Muscle of leg (tissue), 11 donors: ENCODE measurements around the gene SLC4A11. TPM values are rescaled to one million over a fixed set of nuclear protein-coding genes. Genes with fewer than 3 reads are reported as not detected.

Source experiments
- DNase-seq: peaks from one replicate; pipeline ENCODE4 v3.0.0; 2013
- H3K27ac ChIP-seq: one replicate; pipeline ENCODE4 v1.5.1; 2013; ENCODE audit warnings: mild to moderate bottlenecking, low read length, control low read depth
- H3K27me3 ChIP-seq: one replicate; pipeline ENCODE4 v1.6.1; 2013; ENCODE audit warnings: low read length; ENCODE audit not compliant: control insufficient read depth, insufficient read depth
- H3K36me3 ChIP-seq: one replicate; pipeline ENCODE4 v1.6.1; 2013; ENCODE audit warnings: low read length; ENCODE audit not compliant: control insufficient read depth, insufficient read depth
- H3K4me1 ChIP-seq: one replicate; pipeline ENCODE4 v1.6.1; 2013; ENCODE audit warnings: low read length; ENCODE audit not compliant: control insufficient read depth, insufficient read depth
- H3K4me3 ChIP-seq: one replicate; pipeline ENCODE4 v1.5.1; 2013; ENCODE audit warnings: low read length, control low read depth
- H3K9me3 ChIP-seq: replicated peaks from 2 replicates; pipeline ENCODE4 v1.6.1; 2013; ENCODE audit warnings: low read depth, low read length; ENCODE audit not compliant: control insufficient read depth
- WGBS: methylation state at CpG from one replicate; pipeline ENCODE4 v1.1.5; 2013; ENCODE audit warnings: missing lambda C conversion rate; ENCODE audit not compliant: insufficient coverage; 5-methylcytosine and 5-hydroxymethylcytosine counted together
- polyA plus RNA-seq, 8 donors: library from polyadenylated mRNA; unstranded; fragments of 120-200 nt; gene quantifications; one replicate each; pipeline versions ENCODE4 v1.2.1 to v1.2.3, GENCODE V29; 2013; ENCODE audit warnings: inconsistent platforms in 1 of 8, low replicate concordance in 1 of 8; ENCODE audit not compliant: insufficient read length in 8 of 8, insufficient read depth in 1 of 8
- total RNA-seq: library from RNA; stranded (reverse); fragments of 120-200 nt; gene quantifications from one replicate; pipeline ENCODE4 v1.2.4, GENCODE V29; 2013

Gene SLC4A11
- total and polyA plus RNA-seq, 9 donors, result 0.35 to 1.7 (median 0.65) TPM

DNA sequence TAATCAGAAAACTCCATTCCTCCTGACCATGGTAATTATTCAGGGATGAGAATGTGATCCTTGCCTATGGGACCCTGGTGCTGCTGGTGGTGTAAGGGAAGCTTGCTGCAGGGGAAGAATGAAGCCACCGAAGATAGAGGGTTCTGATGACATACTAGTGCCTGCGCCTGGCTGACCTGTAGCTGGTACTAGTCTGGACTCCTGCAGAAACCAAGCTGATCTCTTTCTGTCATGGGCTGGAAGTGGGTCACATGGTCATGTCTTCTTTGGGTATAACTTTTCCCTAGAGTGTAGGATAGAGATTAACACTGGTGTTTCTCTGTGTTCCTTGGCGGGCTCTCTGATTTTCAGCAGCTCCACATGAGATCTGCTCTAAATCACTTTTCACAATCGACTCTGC, 8.6 kb upstream of the SLC4A11 start:
- WGBS, result 51% methylated on average over 3 of the region's 4 CpGs
- Histone ChIP-seq H3K9me3 (no peaks in the 10 kb centered on the region), H3K4me3 (no peak overlapping the region), H3K27me3 (peaks cover 61% of the 10 kb centered on the region), H3K4me1 (peaks cover 13% of the 10 kb centered on the region), H3K36me3 (peaks cover 22% of the 10 kb centered on the region), H3K27ac (no peak overlapping the region)
- no peak for DNase-seq

GRCh38 chr20:3246682-3247081, 7.7 kb upstream of the SLC4A11 start:
- DNase-seq, result no peak
- peaks cover 71% of the 10 kb centered on the region for H3K27me3 ChIP-seq
- H3K4me3 ChIP-seq, result no peak overlapping the region
- peaks cover 13% of the 10 kb centered on the region for H3K4me1 ChIP-seq
- H3K36me3 ChIP-seq, result peaks cover 13% of the 10 kb centered on the region
- no peak overlapping the region for H3K27ac ChIP-seq
- H3K9me3 ChIP-seq, result no peaks in the 10 kb centered on the region
- WGBS, result 100% methylated on average over 1 of the region's 1 CpG

DNA sequence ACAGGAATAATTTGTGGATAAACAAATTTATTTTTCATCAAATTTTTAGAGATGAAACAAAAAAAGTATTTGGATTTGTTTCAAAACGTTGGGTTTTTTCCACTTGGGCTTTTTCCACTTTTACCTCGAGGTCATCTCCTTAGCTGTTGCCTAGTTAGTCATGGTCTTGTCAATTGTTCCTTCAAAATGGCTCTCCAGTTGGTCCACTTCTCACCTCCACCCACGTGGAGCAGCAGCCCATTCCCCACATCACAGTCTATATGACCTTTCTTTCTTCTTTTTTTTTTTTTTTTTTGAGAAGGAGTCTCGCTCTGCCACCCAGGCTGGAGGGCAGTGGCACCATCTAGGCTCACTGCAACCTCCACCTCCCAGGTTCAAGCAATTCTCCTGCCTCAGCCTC, 6.7 kb upstream of the SLC4A11 start:
- Histone ChIP-seq H3K27me3 (peaks cover 78% of the 10 kb centered on the region), H3K36me3 (peaks cover 4% of the 10 kb centered on the region), H3K4me1 (peaks cover 13% of the 10 kb centered on the region), H3K27ac (no peak overlapping the region), H3K9me3 (no peaks in the 10 kb centered on the region), H3K4me3 (no peak overlapping the region)
- no CpG with 5 or more reads among the region's 4 CpGs for WGBS
- no peak for DNase-seq

DNA sequence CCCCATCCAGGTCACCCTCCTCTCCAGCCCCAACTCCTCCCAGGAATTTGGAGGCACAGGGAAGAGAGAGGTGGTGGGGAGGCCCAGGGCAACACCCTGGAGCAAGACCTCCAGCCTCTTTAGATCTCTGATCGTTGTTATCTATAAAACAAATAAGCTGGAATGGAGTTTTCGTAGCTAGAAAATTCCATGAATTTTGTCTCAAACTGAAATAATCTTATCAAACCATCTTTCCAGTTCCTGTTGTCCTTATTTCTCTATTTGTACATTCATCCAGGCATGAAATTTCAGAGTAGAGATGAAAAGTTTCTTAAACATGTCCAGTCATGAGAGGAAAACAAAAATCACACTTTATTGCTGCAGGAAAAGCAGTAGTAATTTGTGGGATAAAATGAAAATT, 6.2 kb upstream of the SLC4A11 start:
- no peak overlapping the region for H3K27ac ChIP-seq
- peaks cover 15% of the 10 kb centered on the region for H3K4me1 ChIP-seq
- no peaks in the 10 kb centered on the region for H3K9me3 ChIP-seq
- no peak for DNase-seq
- H3K4me3 ChIP-seq, result no peak overlapping the region
- no peaks in the 10 kb centered on the region for H3K36me3 ChIP-seq
- WGBS, result no CpG with 5 or more reads among the region's 2 CpGs
- H3K27me3 ChIP-seq, result peaks cover 80% of the 10 kb centered on the region

- Histone ChIP-seq H3K36me3 (no peaks in the 10 kb centered on the region), H3K9me3 (no peaks in the 10 kb centered on the region), H3K4me3 (no peak overlapping the region), H3K4me1 (peaks cover 21% of the 10 kb centered on the region), H3K27ac (no peak overlapping the region), H3K27me3 (peaks cover 80% of the 10 kb centered on the region)
- no peak for DNase-seq
- WGBS, result 60% methylated on average over 1 of the region's 1 CpG
These were observed 5.6 kb upstream of the SLC4A11 start for GRCh38 chr20:3244613-3245012.

GRCh38 chr20:3243718-3244358, 4.8 kb upstream of the SLC4A11 start:
- H3K9me3 ChIP-seq, result no peaks in the 10 kb centered on the region
- no peak overlapping the region for H3K27ac ChIP-seq
- H3K4me3 ChIP-seq, result no peak overlapping the region
- H3K4me1 ChIP-seq, result peaks cover 22% of the 10 kb centered on the region
- H3K27me3 ChIP-seq, result peaks cover 81% of the 10 kb centered on the region
- DNase-seq, result no peak
- 60% methylated on average over 7 of the region's 11 CpGs for WGBS
- no peaks in the 10 kb centered on the region for H3K36me3 ChIP-seq

DNA sequence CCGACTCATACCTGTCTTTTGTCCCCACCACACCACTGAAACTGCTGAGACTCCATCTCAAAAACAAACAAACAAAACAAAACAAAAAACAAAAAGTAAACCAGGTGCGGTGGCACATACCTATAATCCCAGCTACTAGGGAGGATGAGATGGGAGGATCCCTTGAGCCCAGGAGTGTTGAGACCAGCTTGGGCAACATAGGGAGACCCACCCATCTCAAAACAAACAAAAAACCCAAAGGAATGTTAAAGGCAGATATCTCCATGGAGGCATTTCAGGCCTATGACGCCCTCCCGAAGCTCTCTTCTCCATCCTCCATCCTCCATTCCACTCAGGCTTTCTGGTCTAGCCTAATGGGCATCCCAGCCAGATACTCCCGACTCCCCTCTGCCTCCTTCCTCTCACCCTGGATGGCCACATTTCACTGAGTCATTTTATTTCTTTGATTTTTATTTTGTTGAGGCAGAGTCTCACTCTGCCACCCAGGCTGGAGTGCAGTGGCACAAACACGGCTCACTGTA, 3.2 kb upstream of the SLC4A11 start:
- Histone ChIP-seq H3K4me3 (no peak overlapping the region), H3K36me3 (no peaks in the 10 kb centered on the region), H3K27me3 (peaks cover 81% of the 10 kb centered on the region), H3K4me1 (peaks cover 23% of the 10 kb centered on the region), H3K9me3 (no peaks in the 10 kb centered on the region), H3K27ac (no peak overlapping the region)
- DNase-seq, result no peak
- 87% methylated on average over 2 of the region's 6 CpGs for WGBS

DNA sequence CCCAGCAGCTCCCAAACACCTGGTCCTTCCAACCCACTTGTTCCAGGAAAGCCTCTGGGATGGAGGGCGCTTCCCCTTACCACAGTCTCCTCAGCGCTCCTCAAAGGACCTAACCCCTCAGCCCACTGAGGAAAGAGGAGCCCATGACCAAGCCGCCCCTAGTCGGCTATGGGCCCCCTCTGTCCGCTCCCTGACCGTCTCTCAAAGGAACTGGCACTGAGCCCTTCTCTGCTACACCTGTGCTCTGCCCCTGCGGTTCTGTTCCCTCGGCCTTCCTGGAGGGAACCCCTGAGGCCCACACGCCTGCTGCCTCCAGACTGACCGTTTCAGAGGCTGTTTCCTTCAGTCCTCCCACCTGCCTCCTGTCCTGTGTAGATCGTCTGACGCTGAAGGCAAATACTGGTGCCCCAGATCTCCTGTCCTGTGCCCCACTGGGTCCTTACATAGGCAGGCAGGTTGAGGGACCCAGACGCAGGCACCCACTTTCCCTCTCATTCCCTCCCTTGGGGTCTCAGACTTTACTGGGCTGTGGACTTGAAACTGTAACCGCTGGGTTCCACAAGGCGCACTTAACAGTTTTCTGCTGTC, 1.9 kb upstream of the SLC4A11 start:
- no peaks in the 10 kb centered on the region for H3K9me3 ChIP-seq
- WGBS, result 54% methylated on average over 11 of the region's 15 CpGs
- no peaks in the 10 kb centered on the region for H3K36me3 ChIP-seq
- H3K4me1 ChIP-seq, result peaks cover 23% of the 10 kb centered on the region
- DNase-seq, result no peak
- H3K27me3 ChIP-seq, result peaks cover 87% of the 10 kb centered on the region
- H3K27ac ChIP-seq, result no peak overlapping the region
- H3K4me3 ChIP-seq, result no peak overlapping the region

- DNase-seq, result no peak
- Histone ChIP-seq H3K9me3 (no peaks in the 10 kb centered on the region), H3K4me3 (peak overlapping the region; percentile 46), H3K27ac (no peak overlapping the region), H3K27me3 (peaks cover 94% of the 10 kb centered on the region), H3K36me3 (no peaks in the 10 kb centered on the region), H3K4me1 (peaks cover 23% of the 10 kb centered on the region)
- 11% methylated on average over 35 of the region's 54 CpGs for WGBS
These were observed 1.1 kb upstream of the SLC4A11 start for GRCh38 chr20:3239867-3240775.

- Histone ChIP-seq H3K4me3 (peak overlapping the region; percentile 46), H3K27ac (no peak overlapping the region), H3K27me3 (peaks cover 80% of the 10 kb centered on the region), H3K4me1 (peaks cover 23% of the 10 kb centered on the region), H3K36me3 (no peaks in the 10 kb centered on the region), H3K9me3 (no peaks in the 10 kb centered on the region)
- WGBS, result under 1% methylated on average over 48 of the region's 48 CpGs
- peak; percentile 42 for DNase-seq
These were observed 369 bp downstream of the SLC4A11 start for GRCh38 chr20:3238616-3239025.
